ENCODE measurements around the gene KIAA0513.

Gene KIAA0513

GRCh38 chr16:85123891-85124635, 96.5 kb downstream of the KIAA0513 start:
- DNase-seq, result no peak

- no peak for DNase-seq
These were observed 97.2 kb downstream of the KIAA0513 start for GRCh38 chr16:85124636-85125346.

GRCh38 chr16:85125570-85126393, 98.2 kb downstream of the KIAA0513 start:
- DNase-seq, result no peak

GRCh38 chr16:85126394-85126704, 98.8 kb downstream of the KIAA0513 start:
- DNase-seq, result no peak

GRCh38 chr16:85126705-85127378, 99.2 kb downstream of the KIAA0513 start:
- no peak for DNase-seq

- DNase-seq, result no peak
These were observed 99.8 kb downstream of the KIAA0513 start for GRCh38 chr16:85127379-85127723.

- no peak for DNase-seq
These were observed 100.7 kb downstream of the KIAA0513 start for GRCh38 chr16:85128079-85128837.

- no peak for DNase-seq
These were observed 102.5 kb downstream of the KIAA0513 start for GRCh38 chr16:85129876-85130704.

- no peak for DNase-seq
These were observed 103.1 kb downstream of the KIAA0513 start for GRCh38 chr16:85130705-85131028.

GRCh38 chr16:85132456-85133289, 105.1 kb downstream of the KIAA0513 start:
- DNase-seq, result no peak

- no peak for DNase-seq
These were observed 105.7 kb downstream of the KIAA0513 start for GRCh38 chr16:85133290-85133599.

GRCh38 chr16:85134076-85134788, 106.6 kb downstream of the KIAA0513 start:
- DNase-seq, result no peak

GRCh38 chr16:85134789-85135142, 107.2 kb downstream of the KIAA0513 start:
- no peak for DNase-seq

- DNase-seq, result no peak
These were observed 108.7 kb downstream of the KIAA0513 start for GRCh38 chr16:85136213-85136701.

- DNase-seq, result no peak
These were observed 109.2 kb downstream of the KIAA0513 start for GRCh38 chr16:85136702-85137322.

- DNase-seq, result no peak
These were observed 109.9 kb downstream of the KIAA0513 start for GRCh38 chr16:85137323-85138072.

- no peak for DNase-seq
These were observed 110.7 kb downstream of the KIAA0513 start for GRCh38 chr16:85138073-85138824.

All from activated effector memory CD4-positive, alpha-beta T cell treated with Interleukin-2 at 50 U/mL for 16 hours (primary cell).